HCT116 (cell line): ENCODE measurements around the gene PPP2R5C. TPM values are rescaled to one million over a fixed set of nuclear protein-coding genes. Genes with fewer than 3 reads are reported as not detected.

ENCODE experiments used
- ATAC-seq: fragments of 200-7000 bp; cut with Tn5 transposase; 2 replicates; pipeline ENCODE4 v1.9.1; 2020; ENCODE audit warnings: mild to moderate bottlenecking, moderate library complexity
- BruUV-seq: library from RNA; stranded (reverse); fragments of 400-500 nt; replicated peaks from 2 replicates; lab custom pipeline; 2021; lab: Mats Ljungman, UMichigan
- CTCF ChIA-PET: fragments of 300-600 bp; sonication (Branson Sonifier 250); formaldehyde crosslinking; loops from one replicate; lab custom pipeline; 2021; ENCODE audit warnings: antibody characterized with exemption; lab: Charles Lee
- POLR2A ChIA-PET: fragments of 300-600, 350-600 bp; sonication (Branson Sonifier 250); formaldehyde crosslinking; loops from one replicate; lab custom pipeline; 2021; ENCODE audit warnings: antibody characterized with exemption; lab: Charles Lee
- RAD21 ChIA-PET, 2 experiments: fragments of 300-600 bp; sonication (Branson Sonifier 250); formaldehyde crosslinking; loops; one replicate each; lab custom pipeline; 2023; ENCODE audit warnings: low total read pairs in 2 of 2; ENCODE audit not compliant: uncharacterized antibody in 2 of 2, unreplicated experiment in 2 of 2, low non-redundant PET in 1 of 2; lab: Charles Lee
- DNase-seq: peaks from one replicate; pipeline ENCODE4 v3.0.0-alpha.2; 2010; ENCODE audit warnings: low read depth, low spot score
- H2AFZ ChIP-seq: fragments of 200-600 bp; shearing (Covaris generic), sonication (generic); 2 replicates; pipeline ENCODE4 v1.6.1; 2017; ENCODE audit warnings: low read depth, mixed run types, mixed read lengths, antibody characterized with exemption, low read length; ENCODE audit not compliant: poor library complexity, severe bottlenecking
- H3K27ac ChIP-seq: 2 replicates; pipeline ENCODE4 v1.5.1; 2012; ENCODE audit warnings: low read depth, low read length
- H3K27me3 ChIP-seq: fragments of 200-600 bp; sonication (generic); 2 replicates; pipeline ENCODE4 v1.6.1; 2016; ENCODE audit warnings: mixed run types, low read length, mixed read lengths; ENCODE audit not compliant: insufficient read depth
- H3K36me3 ChIP-seq, 2 experiments: fragments of 200-500 bp in 1 of 2; fragments of 200-600 bp in 1 of 2; sonication (Bioruptor generic) in 1 of 2; sonication (generic) in 1 of 2; 2 replicates each; pipeline versions ENCODE4 v1.5.1 to v1.6.1; 2014 to 2016; ENCODE audit warnings: low read length in 2 of 2, inconsistent platforms in 1 of 2, mixed read lengths in 1 of 2, mixed run types in 1 of 2; ENCODE audit not compliant: insufficient read depth in 2 of 2, control insufficient read depth in 1 of 2
- H3K4me1 ChIP-seq, 2 experiments: fragments of 200-600 bp in 1 of 2; sonication (generic) in 1 of 2; 2 replicates each; pipeline versions ENCODE4 v1.5.1 to v1.6.1; 2012 to 2017; ENCODE audit warnings: low read length in 2 of 2, inconsistent platforms in 1 of 2, mild to moderate bottlenecking in 1 of 2, mixed read lengths in 1 of 2, mixed run types in 1 of 2, moderate library complexity in 1 of 2; ENCODE audit not compliant: insufficient read depth in 2 of 2, control insufficient read depth in 1 of 2
- H3K4me2 ChIP-seq: fragments of 200-600 bp; sonication (generic); 2 replicates; pipeline ENCODE4 v1.6.1; 2017; ENCODE audit warnings: mixed run types, low read length, mixed read lengths
- H3K4me3 ChIP-seq, 2 experiments: fragments of 200-600 bp in 1 of 2; sonication (generic) in 1 of 2; replicated peaks in 1 of 2; 2 replicates each; pipeline ENCODE4 v1.5.1; 2011 to 2016; ENCODE audit warnings: low read length in 2 of 2, control low read depth in 1 of 2, low read depth in 1 of 2, mild to moderate bottlenecking in 1 of 2, mixed read lengths in 1 of 2, mixed run types in 1 of 2
- H3K79me2 ChIP-seq: fragments of 200-600 bp; sonication (generic); 2 replicates; pipeline ENCODE4 v1.6.1; 2017; ENCODE audit warnings: mild to moderate bottlenecking, mixed run types, low read length, moderate library complexity, mixed read lengths; ENCODE audit not compliant: insufficient read depth
- H3K9ac ChIP-seq: fragments of 200-600 bp; sonication (generic); 2 replicates; pipeline ENCODE4 v1.6.1; 2016; ENCODE audit warnings: low read length, mixed read lengths
- H3K9me2 ChIP-seq: fragments of 200-600 bp; sonication (generic), shearing (Covaris generic); 2 replicates; pipeline ENCODE4 v1.6.1; 2017; ENCODE audit warnings: mixed run types, mild to moderate bottlenecking, moderate library complexity; ENCODE audit not compliant: insufficient read depth
- H3K9me3 ChIP-seq, 2 experiments: fragments of 200-500 bp in 1 of 2; fragments of 200-600 bp in 1 of 2; sonication (Bioruptor generic) in 1 of 2; sonication (generic) in 1 of 2; 2 replicates each; pipeline ENCODE4 v1.6.1; 2014 to 2017; ENCODE audit warnings: low read length in 2 of 2, mixed read lengths in 2 of 2, inconsistent platforms in 1 of 2, low read depth in 1 of 2, mild to moderate bottlenecking in 1 of 2, mixed run types in 1 of 2, moderate library complexity in 1 of 2; ENCODE audit not compliant: control insufficient read depth in 1 of 2, insufficient read depth in 1 of 2
- H4K20me1 ChIP-seq: fragments of 200-600 bp; sonication (generic), shearing (Covaris generic); 2 replicates; pipeline ENCODE4 v1.6.1; 2017; ENCODE audit warnings: mixed run types, mild to moderate bottlenecking, moderate library complexity; ENCODE audit not compliant: insufficient read depth
- ATF3 ChIP-seq: IDR thresholded peaks from 2 replicates; pipeline ENCODE4 v1.6.1; 2012
- CBX3 ChIP-seq: IDR thresholded peaks from 2 replicates; pipeline ENCODE4 v1.6.1; 2012; ENCODE audit warnings: low read depth
- CEBPB ChIP-seq: IDR thresholded peaks from 2 replicates; pipeline ENCODE4 v1.6.1; 2012; ENCODE audit warnings: low read depth
- ELF1 ChIP-seq: IDR thresholded peaks from 2 replicates; pipeline ENCODE4 v1.6.1; 2012; ENCODE audit warnings: low read depth, borderline replicate concordance
- EZH2 ChIP-seq: fragments of 200-600 bp; sonication (generic); IDR thresholded peaks from 2 replicates; pipeline ENCODE4 v1.6.1; 2017; ENCODE audit warnings: antibody characterized with exemption, mixed run types
- EZH2phosphoT487 ChIP-seq: fragments of 200-600 bp; IDR thresholded peaks from 2 replicates; pipeline ENCODE4 v1.6.1; 2018; ENCODE audit warnings: antibody characterized with exemption, borderline replicate concordance
- FOSL1 ChIP-seq: IDR thresholded peaks from 2 replicates; pipeline ENCODE4 v1.6.1; 2012; ENCODE audit warnings: low read depth
- JUND ChIP-seq: IDR thresholded peaks from 2 replicates; pipeline ENCODE4 v1.6.1; 2012
- MAX ChIP-seq: IDR thresholded peaks from 2 replicates; pipeline ENCODE4 v1.6.1; 2012
- POLR2A ChIP-seq: IDR thresholded peaks from 2 replicates; pipeline ENCODE4 v1.7.0; 2011; ENCODE audit warnings: borderline replicate concordance; ENCODE audit not compliant: insufficient read depth, insufficient read length; ENCODE audit errors: extremely low read depth
- POLR2AphosphoS5 ChIP-seq: IDR thresholded peaks from 2 replicates; pipeline ENCODE4 v1.6.1; 2011; ENCODE audit warnings: mild to moderate bottlenecking, low read depth, low read length, moderate library complexity
- RAD21 ChIP-seq: IDR thresholded peaks from 2 replicates; pipeline ENCODE4 v1.6.1; 2012; ENCODE audit warnings: low read depth, mild to moderate bottlenecking
- REST ChIP-seq: IDR thresholded peaks from 2 replicates; pipeline ENCODE4 v1.6.1; 2012; ENCODE audit warnings: low read depth
- SIN3A ChIP-seq: IDR thresholded peaks from 2 replicates; pipeline ENCODE4 v1.6.1; 2012; ENCODE audit warnings: low read depth
- SP1 ChIP-seq: IDR thresholded peaks from 2 replicates; pipeline ENCODE4 v1.6.1; 2012; ENCODE audit warnings: low read depth
- TCF7L2 ChIP-seq: IDR thresholded peaks from 2 replicates; pipeline ENCODE4 v1.7.0; 2011; ENCODE audit warnings: borderline replicate concordance, inconsistent platforms; ENCODE audit not compliant: insufficient read depth, insufficient read length; ENCODE audit errors: extremely low read depth
- YY1 ChIP-seq: IDR thresholded peaks from 2 replicates; pipeline ENCODE4 v1.6.1; 2011; ENCODE audit warnings: low read length, low read depth, moderate library complexity, mild to moderate bottlenecking; ENCODE audit not compliant: insufficient replicate concordance; ENCODE audit errors: extremely low read depth
- ZBTB33 ChIP-seq: IDR thresholded peaks from 2 replicates; pipeline ENCODE4 v1.6.1; 2011; ENCODE audit warnings: mild to moderate bottlenecking, low read length, moderate library complexity; ENCODE audit not compliant: insufficient replicate concordance; ENCODE audit errors: extremely low read depth
- ZFX ChIP-seq: fragments of 450-650 bp; IDR thresholded peaks from 2 replicates; pipeline ENCODE4 v1.6.1; 2017
- intact Hi-C: fragments of 100-400 bp; cut with micrococcal nuclease; formaldehyde crosslinking; loops from 2 replicates; pipeline ENCODE4 v1.10.0; 2022
- total RNA-seq: library from RNA; stranded (reverse); gene quantifications from one replicate; pipeline ENCODE4 v1.2.1, GENCODE V29; 2021; ENCODE audit not compliant: unreplicated experiment
- TF ChIP-seq, protein P1 (sequence below), 3 experiments: fragments of 200-600 bp in 1 of 3; sonication (generic) in 1 of 3; IDR thresholded peaks in 2 of 3; conservative IDR thresholded peaks in 1 of 3; 2 replicates each; pipeline ENCODE4 v1.5.1; 2012 to 2017; ENCODE audit warnings: low read depth in 2 of 3, low read length in 2 of 3, antibody characterized with exemption in 1 of 3, borderline replicate concordance in 1 of 3, control low read depth in 1 of 3, mild to moderate bottlenecking in 1 of 3, mixed read lengths in 1 of 3, mixed run types in 1 of 3, moderate library complexity in 1 of 3; ENCODE audit not compliant: insufficient read depth in 1 of 3

The PPP2R5C gene
- total RNA-seq, 1 experiment from 2014 or later: 117 TPM

GRCh38 chr14:101823066-101823465 lies 61.6 kb downstream of the PPP2R5C start:
- Histone ChIP-seq H3K4me3 (no peak overlapping the region), H3K9ac (no peak overlapping the region), H3K79me2 (peaks cover 97% of the 10 kb centered on the region), H3K27me3 (no peaks in the 10 kb centered on the region), H3K27ac (no peak overlapping the region), H3K36me3 (no peaks in the 10 kb centered on the region), H3K4me1 (no peaks in the 10 kb centered on the region), H4K20me1 (0 out of 2 replicates have a peak, but pooled peaks cover 8% of the 10 kb centered on the region), H3K9me2 (no peaks in the 10 kb centered on the region)
- intact Hi-C loops: no loop called here
- CTCF ChIA-PET: no interaction called here
- no TSS peak for BruUV-seq
- ATAC-seq (no peak), DNase-seq (no peak)
- RAD21 ChIA-PET: no interaction called here
- TF ChIP-seq CEBPB (no peak), CBX3 (no peak), REST (no peak), TCF7L2 (no peak), YY1 (no peak), ELF1 (no peak), ZFX (no peak), POLR2AphosphoS5 (no peak), JUND (no peak), POLR2A (no peak), ATF3 (no peak), FOSL1 (no peak), EZH2phosphoT487 (no peak), MAX (no peak), SIN3A (no peak), RAD21 (no peak), SP1 (no peak), ZBTB33 (no peak), EZH2 (no peak)
- TF ChIP-seq, protein P1, sequence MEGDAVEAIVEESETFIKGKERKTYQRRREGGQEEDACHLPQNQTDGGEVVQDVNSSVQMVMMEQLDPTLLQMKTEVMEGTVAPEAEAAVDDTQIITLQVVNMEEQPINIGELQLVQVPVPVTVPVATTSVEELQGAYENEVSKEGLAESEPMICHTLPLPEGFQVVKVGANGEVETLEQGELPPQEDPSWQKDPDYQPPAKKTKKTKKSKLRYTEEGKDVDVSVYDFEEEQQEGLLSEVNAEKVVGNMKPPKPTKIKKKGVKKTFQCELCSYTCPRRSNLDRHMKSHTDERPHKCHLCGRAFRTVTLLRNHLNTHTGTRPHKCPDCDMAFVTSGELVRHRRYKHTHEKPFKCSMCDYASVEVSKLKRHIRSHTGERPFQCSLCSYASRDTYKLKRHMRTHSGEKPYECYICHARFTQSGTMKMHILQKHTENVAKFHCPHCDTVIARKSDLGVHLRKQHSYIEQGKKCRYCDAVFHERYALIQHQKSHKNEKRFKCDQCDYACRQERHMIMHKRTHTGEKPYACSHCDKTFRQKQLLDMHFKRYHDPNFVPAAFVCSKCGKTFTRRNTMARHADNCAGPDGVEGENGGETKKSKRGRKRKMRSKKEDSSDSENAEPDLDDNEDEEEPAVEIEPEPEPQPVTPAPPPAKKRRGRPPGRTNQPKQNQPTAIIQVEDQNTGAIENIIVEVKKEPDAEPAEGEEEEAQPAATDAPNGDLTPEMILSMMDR (IDR thresholded peaks at IDR 0.05 in 2 of 3, conservative IDR thresholded peaks at IDR 0.05 in 1 of 3; ENCODE audit: borderline replicate concordance in 1 of 3, insufficient read depth in 1 of 3, low read depth in 2 of 3, low read length in 2 of 3): no peak
- TF ChIP-seq, all 23 proteins: peak for 0
- H2AFZ ChIP-seq: no peak overlapping the region
- no peak overlapping the region for H3K4me2 ChIP-seq
- no peaks in the 10 kb centered on the region for H3K9me3 ChIP-seq
- POLR2A ChIA-PET: no interaction called here
